GM13976 (cell line): Measurements from ENCODE around the gene ROR2.

Experiments used
- DNase-seq: peaks from one replicate; pipeline ENCODE4 v3.0.0; 2012; ENCODE audit warnings: low spot score
- CTCF ChIP-seq: IDR thresholded peaks from 2 replicates; pipeline ENCODE4 v1.5.1; 2012; ENCODE audit warnings: borderline replicate concordance, mild to moderate bottlenecking; ENCODE audit not compliant: insufficient read depth; ENCODE audit errors: extremely low read depth, missing control alignments, control extremely low read depth
- in situ Hi-C: fragments of 300-500 bp; cut with MboI; formaldehyde crosslinking; loops from one replicate; pipeline ENCODE4 v1.12.0; 2022; ENCODE audit warnings: low sequenced_read_pairs, mixed read lengths, inconsistent platforms; ENCODE audit not compliant: unreplicated experiment

Gene ROR2

GRCh38 chr9:91858213-91859030 lies 91.6 kb downstream of the ROR2 start:
- in situ Hi-C loops: no loop called here
- no peak for DNase-seq
- TF ChIP-seq CTCF: no peak

GRCh38 chr9:91857291-91858212 lies 92.5 kb downstream of the ROR2 start:
- in situ Hi-C loops: no loop called here
- DNase-seq: no peak
- no peak for TF ChIP-seq CTCF

GRCh38 chr9:91856419-91856818 lies 93.6 kb downstream of the ROR2 start:
- no peak for TF ChIP-seq CTCF
- in situ Hi-C loops: no loop called here
- DNase-seq: no peak

GRCh38 chr9:91855196-91855595 lies 94.8 kb downstream of the ROR2 start:
- in situ Hi-C loops: no loop called here

GRCh38 chr9:91852801-91853347 lies 97.2 kb downstream of the ROR2 start:
- no peak for TF ChIP-seq CTCF
- in situ Hi-C loops: no loop called here
- DNase-seq: no peak

More at GRCh38 chr9:91855196-91855595, 94.8 kb downstream of the ROR2 start:
- DNase-seq: no peak
- no peak for TF ChIP-seq CTCF

GRCh38 chr9:91849694-91850093 lies 100.3 kb downstream of the ROR2 start:
- in situ Hi-C loops: no loop called here
- DNase-seq: no peak
- no peak for TF ChIP-seq CTCF
